ENCODE data around the gene ADAMTS2.

- TF ChIP-seq, protein P1, sequence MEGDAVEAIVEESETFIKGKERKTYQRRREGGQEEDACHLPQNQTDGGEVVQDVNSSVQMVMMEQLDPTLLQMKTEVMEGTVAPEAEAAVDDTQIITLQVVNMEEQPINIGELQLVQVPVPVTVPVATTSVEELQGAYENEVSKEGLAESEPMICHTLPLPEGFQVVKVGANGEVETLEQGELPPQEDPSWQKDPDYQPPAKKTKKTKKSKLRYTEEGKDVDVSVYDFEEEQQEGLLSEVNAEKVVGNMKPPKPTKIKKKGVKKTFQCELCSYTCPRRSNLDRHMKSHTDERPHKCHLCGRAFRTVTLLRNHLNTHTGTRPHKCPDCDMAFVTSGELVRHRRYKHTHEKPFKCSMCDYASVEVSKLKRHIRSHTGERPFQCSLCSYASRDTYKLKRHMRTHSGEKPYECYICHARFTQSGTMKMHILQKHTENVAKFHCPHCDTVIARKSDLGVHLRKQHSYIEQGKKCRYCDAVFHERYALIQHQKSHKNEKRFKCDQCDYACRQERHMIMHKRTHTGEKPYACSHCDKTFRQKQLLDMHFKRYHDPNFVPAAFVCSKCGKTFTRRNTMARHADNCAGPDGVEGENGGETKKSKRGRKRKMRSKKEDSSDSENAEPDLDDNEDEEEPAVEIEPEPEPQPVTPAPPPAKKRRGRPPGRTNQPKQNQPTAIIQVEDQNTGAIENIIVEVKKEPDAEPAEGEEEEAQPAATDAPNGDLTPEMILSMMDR (IDR thresholded peaks at IDR 0.05), result no peak
- no peak for TF ChIP-seq POLR2A (IDR thresholded peaks at IDR 0.05)
Measured at GRCh38 chr5:179180921-179181645, 164.2 kb downstream of the ADAMTS2 start.

Data from lower leg skin (tissue), 3 donors.